MV-4-11 (cell line): ENCODE data around the gene BTBD7.

Experiments used
- DNase-seq: peaks from one replicate; lab custom pipeline; 2025; lab: John Stamatoyannopoulos, UW

Gene BTBD7

DNA sequence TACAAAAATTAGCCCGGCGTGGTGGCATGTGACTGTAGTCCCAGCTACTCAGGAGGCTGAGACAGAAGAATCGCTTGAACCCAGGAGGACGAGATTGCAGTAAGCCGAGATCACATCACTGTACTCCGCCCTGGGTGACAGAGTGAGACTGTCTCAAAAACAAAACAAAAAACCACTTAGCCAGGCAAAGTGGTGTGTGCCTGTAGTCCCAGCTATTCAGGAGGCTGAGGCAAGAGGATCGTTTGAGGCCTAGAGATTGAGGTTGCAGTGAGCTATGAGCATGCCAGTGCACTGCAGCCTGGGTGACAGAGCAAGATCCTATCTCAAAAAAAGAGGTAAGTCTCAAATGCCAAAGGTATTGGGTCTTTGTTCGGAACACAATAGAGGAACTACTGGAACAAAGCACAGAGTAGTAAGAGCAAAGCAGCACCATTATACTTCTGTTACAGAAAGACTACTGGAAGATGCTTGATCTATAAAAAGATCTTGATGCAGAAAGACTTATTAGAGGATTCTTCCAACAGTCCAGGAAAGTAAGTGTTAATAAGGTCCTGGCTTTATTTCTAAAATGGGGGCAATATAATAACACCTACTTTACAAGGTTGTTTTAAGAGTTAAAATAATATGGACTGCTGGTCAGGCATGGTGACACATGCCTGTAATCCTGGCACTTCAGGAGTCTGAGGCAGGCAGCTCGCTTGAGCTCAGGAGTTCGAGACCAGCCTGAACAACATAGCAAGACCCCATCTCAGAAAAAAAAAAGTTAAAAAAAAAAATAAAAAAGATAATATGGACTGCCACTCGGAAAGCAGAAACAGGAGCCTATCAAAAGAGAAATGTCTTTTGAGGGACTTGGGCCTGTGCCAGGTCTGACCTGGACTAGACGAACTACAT, 29.9 kb downstream of the BTBD7 start:
- DNase-seq = no peak

DNA sequence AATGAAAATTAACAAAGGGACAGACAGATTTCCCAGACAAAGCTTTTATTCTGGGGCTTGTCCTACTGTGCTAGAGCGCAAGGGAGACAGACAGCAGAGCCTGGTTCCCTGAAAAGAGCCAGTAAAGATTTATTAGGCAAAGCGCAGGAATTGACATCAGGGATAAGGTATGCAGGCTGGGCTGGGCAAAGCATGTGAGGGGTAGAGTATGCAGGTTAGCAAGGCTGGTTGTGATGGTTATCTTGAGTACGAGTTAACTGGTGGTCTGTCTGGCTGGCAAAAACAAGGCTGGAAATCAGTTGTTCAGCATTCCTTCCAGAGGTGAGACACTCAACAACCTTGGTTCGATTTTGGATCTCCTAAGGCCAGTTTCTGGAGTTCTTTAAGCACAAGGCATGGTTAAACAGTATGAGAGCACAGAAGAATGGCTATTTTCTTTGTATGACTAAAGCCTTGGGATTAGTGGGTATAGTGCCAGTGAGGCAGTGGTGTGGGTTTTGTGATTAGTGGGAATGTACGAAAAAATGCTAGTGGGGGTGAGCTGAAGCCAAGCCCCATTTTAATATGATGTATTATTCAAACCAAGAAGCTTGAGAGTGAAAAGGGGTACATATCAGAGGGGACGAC, 30.9 kb downstream of the BTBD7 start:
- no peak for DNase-seq

DNA sequence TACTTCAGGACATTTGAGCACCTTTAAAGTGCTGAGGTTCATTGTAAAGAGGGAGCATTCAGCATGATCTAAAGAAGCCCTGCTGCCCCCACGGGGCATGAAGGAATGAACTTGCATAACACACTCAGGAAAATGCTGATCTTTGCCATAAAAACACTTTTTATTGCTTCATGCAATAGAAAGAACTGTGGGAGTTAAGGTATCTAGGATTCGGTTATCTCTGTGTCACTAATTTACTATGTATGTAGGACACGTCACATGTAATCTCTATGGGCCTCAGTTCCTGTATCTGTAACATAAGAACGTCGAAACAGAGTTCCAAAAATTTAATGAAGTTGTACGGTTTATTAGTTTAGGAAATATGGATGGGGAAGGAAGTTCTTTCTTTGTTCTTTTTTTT, 33.0 kb downstream of the BTBD7 start:
- no peak for DNase-seq

DNA sequence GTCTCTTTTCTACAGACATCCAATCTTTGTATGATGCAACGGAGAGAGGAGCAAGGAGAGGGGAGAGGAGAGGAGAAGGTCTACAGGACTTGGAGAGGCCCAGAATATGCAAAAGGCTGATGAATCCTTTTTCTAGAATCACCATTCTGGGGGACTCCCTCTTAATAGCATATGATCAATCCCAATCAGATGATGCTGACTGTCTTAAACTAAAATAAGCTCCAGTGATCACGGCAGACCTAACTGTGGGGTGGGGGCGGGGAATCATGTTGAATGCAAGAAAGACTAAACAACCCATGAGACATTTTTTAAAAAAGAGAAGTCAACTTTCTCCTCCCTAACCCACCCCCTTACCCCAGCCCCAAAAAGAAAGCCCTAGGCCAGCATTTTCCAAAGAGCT, 33.4 kb downstream of the BTBD7 start:
- no peak for DNase-seq

DNA sequence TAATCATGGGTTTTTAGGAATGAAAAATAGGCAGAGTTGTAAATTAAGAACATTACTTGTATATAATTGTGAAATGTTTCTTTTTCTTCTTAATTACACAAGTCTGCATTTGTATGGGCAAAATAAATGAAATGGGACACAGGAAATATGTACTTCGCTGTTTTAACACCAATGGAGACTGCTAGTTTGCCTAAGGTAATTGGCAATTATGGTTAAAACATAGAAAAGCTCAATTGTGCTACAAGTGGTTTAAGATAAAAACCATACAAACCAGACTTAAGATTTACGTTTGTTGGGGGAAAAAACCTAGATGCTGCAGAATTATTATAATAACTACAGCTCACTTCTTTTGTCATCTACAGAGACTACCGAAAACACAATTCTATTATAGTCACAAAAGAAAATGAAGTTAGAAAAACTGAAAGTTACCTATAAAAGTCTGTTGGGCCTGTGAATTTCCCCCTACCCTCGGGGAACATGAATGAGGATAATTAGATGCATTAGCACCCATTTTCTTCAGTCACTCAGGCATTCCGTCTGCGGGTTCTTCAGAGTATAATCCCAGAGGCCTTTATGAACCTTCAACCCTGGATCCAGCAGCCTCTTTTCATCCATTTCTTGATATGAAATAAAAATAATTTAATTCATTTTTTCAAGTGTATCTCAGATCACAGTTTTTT, 37.2 kb downstream of the BTBD7 start:
- DNase-seq = no peak

DNA sequence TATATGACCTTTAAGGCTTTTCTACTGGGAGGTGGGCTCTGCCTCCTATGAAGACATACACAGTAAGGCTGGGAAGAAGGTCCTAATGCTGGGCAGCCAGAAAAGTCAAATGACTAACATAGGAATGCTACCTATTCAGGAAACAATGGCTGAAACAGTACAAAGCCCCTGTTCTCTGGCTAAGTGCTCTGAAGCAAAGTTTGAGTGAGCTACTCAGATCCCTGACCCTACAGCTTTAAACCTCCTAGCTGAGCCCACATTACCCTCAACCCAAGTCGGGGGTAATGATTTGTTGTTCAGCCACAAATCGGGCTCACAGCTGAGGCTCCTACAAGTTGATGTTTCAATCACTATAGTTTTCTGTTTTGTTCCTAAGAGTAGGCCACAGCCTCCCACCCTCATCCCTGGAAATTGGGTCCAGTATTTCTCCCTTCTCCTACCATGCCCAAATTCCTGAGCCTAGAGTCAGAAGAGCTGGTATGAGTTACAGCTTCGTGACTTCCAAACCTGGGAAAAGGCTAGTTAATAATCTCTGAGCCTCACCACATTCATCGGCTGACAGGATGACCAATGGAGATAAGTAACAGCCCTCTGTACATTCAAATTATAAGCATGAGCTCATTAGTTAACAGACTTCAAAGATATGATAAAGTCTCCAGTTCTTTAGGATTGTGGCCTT, 46.5 kb downstream of the BTBD7 start:
- DNase-seq = no peak

DNA sequence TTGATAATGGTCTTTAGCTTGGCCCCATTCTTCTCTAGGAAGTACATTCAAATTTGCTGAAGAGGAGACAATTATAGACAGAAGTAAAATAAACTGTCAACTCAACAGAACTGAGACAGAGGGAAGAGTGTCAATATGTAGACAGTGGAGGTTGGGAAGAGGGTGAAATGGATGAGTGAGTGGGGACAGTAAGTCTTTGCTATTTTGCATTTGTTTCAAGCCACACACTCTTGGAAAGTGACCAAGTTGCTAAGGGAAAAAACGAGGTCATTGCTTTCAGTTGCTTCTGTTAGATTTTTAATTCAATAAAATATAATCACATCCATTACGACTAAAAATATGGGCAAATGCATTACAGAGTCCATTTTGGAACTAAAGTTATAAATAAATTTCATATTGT, 47.8 kb downstream of the BTBD7 start:
- no peak for DNase-seq

DNA sequence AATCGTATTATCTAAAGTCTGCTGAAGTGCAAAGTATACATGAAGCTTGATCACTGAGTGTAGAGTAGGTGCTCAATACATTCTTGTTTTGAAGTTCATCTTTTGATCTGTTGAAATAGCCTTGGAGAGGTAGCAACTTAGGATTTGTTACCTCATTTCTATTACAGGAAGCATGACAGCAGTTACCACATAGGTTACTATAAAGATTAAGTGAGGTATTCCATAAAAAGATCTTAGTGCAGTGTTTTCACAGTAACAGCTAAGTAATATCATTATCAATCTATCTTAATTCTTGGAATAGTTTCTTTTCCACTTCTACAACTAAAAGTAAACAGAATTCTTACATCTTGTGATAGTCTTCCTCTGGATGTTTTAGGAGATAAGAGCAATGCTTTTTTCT, 50.9 kb downstream of the BTBD7 start:
- DNase-seq = no peak

DNA sequence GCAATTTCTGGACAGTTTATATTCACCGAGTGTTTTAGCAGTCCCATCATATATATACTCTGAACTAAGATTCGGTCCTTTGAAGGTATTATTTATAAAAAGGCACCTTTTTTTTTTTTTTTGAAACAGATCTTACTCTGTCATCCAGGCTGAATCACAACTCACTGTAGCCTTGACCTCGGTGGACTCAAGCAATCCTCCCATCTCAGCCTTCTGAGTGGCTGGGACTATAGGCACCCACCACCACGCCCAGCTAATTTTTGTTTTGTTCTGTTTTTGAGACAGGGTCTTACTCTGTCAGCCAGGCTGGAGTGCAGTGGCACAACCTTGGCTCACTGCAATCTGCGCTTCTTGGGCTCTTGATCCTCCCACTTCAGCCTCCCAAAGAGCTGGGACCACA, 52.1 kb downstream of the BTBD7 start:
- no peak for DNase-seq

DNA sequence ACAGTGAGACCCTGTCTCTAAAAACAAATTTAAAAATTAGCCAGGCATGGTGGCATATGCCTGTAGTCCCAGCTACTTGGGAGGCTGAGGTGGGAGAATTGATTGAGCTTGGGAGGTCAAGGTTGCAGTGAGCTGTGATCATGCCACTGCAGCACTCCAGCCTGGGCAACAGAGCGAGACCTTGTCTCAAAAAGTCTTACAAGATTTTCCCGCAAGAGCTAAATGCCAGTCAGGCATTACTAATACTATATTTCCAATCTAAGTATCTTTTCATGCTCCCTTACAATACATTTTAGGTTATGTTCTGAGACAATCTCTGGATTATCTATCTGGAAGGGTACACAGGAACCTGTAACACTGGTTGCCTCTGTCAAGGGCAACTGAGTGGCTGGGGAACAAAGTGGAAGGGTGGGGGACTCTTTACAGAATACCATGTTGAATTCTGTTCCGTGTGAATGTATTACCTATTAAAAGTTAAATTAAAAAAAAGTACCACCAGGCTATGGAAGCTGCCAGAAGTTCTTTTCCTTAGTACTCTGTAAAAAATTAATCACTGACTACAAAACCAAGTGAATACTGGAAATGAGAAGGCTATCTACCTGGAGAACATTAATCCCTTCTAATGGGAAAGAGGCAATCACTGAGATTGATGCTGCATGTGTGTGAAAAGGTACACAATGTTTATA, 56.7 kb downstream of the BTBD7 start:
- no peak for DNase-seq

DNA sequence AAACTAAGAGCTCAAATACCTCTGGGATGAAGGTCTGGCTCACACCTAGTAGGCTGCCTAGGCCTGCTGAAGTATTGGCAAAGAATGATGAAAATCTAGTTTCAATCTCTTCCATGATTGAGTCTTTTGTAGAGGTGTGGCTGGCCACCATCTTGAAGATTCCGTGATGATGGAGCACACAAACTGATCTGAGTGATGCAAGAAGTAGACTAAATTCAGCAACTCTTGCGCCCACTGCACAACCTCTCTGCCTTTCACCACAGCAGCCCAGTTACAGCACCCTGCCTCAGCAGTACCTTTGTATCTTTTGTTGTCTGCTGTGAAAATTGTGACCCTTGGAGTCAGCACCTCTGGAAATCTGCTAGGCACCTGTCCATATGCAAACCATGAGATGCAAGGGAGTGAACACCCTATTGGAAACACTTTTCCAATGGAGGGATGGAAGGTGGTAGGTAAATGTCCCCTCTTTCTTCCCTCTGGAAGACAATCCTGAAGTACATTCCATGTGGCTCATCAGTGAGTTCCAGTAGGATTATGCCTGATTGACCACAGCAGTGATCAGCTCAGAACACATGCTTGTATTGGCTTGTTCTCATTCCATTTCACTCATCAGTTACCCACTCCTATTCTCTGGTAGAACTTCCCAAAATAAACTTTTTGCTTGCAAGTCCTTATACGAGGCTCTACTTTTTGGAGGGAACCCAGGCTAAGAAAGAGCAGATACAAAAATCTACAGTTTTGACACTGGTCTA, 58.6 kb downstream of the BTBD7 start:
- DNase-seq = no peak

DNA sequence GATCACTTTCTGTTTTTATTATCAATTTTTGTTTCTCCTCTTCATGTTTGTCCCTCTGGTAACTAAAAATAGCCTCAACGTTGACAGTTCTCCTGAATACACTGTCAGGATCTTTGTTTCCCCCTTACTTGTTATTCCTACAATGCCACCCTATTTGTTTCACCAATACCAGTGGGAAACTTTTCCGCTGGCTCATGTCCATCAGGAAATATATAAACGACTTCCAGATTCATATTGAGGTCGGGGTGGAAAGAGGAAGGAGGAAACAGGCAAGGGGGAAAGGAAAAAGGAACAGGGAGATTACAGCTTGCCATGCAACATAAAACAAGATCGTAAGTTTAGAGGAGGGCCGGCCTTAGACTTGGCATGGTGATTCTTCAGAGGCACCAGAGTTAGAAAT, 61.7 kb downstream of the BTBD7 start:
- no peak for DNase-seq

DNA sequence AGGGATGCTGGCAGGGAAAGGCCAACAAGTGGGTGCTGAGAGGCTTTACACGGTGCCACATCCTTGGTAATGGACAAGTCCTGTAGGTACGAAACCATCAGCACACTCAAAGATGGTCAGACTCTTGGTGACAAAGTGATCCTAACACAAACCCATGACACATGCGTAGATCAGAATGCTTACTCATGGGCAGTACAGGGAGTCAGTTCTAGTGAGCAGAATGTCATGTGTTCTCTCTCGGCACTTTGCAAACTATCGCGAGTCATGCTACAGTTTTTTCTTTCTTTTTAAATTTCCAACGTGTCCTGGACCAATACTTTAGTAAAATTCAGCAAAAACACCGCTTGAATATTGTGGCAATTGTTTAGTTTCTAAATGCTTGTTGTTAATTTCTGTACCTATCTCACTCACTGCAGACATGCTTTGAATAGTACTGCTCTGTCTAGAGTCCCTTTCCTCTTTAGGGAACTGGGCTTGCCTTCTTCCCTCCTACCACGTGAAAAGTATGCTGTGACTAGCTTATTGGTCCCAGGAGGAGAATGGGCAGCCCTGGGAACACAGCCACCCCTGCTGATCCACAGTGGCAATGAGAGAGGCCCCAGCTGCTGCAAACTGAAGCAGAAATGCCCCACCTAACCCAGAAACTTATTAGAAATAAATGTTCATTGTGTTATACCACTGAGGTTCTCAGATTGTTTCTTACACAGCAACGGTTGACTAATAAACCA, 63.3 kb downstream of the BTBD7 start:
- no peak for DNase-seq

DNA sequence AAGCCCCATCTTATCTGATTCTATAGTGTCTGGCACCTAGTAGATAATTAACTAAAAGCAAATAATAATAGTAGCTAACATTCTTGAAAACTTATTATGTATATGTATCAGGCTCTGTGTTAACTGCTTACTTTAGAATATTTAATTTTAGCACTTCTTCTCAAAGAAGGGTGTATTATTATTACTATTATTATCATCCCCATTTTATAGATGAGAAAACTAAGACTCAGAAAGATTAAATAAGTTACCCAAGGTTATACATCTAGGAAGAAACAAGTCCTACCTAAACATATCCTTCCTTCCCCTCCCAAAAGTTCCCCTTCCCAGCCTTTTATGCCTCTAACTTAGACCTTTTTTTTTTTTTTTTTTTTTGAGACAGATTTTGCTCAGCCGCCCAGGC, 64.4 kb downstream of the BTBD7 start:
- DNase-seq = no peak

DNA sequence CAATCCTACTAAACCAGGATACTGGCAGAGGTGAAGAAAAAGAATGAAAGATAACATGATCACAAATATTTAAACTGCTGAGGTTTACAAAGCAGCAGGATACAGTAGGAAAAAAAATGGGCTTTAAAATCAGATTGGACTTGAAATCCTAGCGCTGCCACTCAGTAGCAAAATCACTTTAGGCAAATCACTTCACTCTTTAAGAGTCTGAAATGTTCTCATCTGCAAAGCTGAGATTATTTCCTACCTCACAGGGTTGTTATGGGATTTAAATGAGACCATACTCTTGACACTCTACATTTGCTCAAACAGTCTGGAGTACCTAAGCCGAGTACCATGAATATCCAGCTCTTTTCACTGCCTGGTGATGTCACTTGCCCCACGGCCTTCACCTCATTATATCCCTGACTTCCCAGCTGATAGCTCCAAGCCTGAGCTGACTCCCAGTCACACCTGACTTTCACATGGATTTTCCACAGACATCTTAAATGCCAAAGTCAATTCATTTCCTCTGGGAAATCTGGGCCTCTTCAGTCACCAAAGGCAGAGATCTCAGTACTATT, 65.6 kb downstream of the BTBD7 start:
- no peak for DNase-seq

DNA sequence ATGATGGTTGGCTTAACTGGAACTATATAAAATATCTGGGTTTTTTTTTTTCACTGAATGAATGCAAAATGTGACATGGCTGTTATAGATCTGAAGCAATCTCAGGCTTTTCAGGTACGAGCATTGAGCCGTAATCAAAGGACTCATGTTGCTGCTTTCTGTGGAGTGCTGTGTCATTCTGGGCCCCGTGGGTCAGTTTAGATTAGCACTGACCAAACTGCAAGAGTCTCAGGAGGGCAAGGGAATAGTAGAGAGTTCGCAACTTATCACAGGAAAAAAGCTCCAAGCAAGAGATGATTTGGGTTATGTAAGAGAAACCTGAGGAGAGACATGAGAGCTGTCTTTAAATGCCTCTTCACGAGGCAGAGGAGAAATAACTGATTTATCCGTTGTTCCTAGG, 66.7 kb downstream of the BTBD7 start:
- DNase-seq = no peak

DNA sequence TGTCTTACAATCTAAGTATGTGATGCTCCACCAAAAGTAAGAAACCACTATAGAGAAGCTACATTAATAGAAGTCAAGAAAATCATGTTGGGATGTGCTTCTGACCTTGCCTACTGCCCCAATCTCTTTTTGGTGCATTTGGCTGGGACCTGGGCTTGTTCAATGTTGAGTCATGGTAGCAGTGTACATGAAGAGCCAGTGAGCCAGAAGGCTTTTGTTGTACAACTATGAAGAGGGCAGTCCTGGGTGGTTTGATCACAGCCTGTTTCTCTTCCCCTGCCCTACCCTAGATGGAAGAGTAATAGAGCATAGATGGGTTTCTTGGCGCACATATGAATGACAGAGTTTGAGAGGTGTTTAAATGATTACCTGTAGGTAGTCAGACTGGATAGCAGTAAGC, 69.4 kb downstream of the BTBD7 start:
- no peak for DNase-seq

DNA sequence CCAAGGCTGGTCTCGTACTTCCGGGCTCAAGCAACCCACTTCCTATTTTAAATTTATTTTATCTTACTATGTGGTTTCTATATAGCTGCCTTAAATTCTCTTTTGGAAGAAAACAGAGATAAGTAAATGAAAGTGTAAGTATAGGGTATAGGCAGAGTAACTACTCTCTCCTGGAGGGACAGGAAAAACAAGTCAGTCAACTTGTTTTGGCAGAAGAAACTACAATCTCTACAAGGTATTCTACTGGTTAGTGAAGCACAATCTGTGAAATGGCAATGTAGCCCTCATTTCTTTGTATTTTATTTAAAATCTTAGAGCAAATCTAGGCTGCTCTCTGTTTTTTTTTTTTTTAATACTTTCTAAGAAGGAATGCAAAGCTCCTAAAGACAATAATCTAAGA, 70.4 kb downstream of the BTBD7 start:
- DNase-seq = no peak

DNA sequence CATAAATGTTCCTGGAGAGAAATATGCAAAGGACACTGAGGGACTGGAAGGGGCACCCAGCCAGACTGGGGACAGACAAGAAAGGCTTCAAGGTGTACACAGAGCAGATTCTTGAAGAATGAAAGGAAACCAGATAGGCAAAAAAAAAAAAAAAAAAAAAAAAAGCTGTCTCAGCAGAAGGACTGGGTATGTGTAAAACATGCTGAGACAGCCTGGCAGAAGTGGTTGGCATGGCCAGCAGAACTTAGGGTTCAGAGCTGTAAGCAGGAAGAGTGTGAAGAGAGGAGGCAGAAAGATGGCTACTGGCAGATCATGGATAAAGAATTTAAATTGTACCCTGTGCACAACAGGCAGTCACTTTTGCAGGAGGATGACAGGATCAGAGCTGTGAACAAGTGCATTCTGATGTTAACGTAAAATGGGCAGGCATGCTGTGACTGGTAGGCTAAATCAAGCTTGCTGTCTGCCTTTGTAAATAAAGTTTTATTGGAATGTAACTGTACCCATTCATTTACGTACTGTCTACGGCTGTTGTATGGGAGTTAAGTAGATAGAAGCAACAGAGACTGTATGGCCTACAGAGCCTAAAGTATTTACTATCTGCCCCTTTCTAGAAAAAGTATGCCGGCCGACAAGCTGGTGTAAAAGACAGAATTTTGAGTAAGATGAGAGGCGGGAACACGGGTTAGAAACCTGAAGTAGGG, 83.6 kb downstream of the BTBD7 start:
- DNase-seq = no peak

DNA sequence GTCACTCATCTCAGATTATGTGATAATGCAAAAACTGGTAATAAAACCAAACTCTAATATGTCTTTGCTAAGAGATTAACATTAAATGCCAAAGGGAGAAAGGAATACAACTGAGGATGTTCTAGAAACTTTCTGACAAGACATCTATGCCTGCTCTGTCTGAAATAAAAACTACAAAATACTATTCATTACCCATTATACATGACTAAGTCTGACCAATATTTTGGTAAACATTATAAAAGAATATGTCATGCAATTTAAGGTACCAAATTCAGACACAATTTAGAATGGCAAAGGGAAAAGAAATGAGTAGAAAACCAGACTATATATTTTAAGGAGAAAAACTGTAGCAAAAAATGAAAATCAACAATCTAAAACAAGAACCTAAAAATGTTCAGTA, 86.3 kb downstream of the BTBD7 start:
- no peak for DNase-seq
